Calu3 (cell line): Measurements from ENCODE around the gene C9orf153. TPM values are rescaled to one million over a fixed set of nuclear protein-coding genes. Genes with fewer than 3 reads are reported as not detected.

Source experiments
- BruUV-seq: library from RNA; stranded (reverse); fragments of 400-500 nt; replicated peaks from 2 replicates; lab custom pipeline; 2021; lab: Mats Ljungman, UMichigan
- CTCF ChIA-PET: fragments of 300-600 bp; sonication (Branson Sonifier 250); formaldehyde crosslinking; loops from one replicate; lab custom pipeline; 2022; ENCODE audit warnings: antibody characterized with exemption; lab: Charles Lee
- DNase-seq: peaks from one replicate; pipeline ENCODE4 v3.0.0; 2022
- H3K27ac Mint-ChIP-seq: one replicate; pipeline ENCODE4 v1.8.0; 2022; ENCODE audit warnings: mixed read lengths; ENCODE audit not compliant: unreplicated experiment
- H3K27me3 Mint-ChIP-seq: one replicate; pipeline ENCODE4 v1.8.0; 2022; ENCODE audit warnings: mixed read lengths; ENCODE audit not compliant: unreplicated experiment
- H3K36me3 Mint-ChIP-seq: one replicate; pipeline ENCODE4 v1.8.0; 2022; ENCODE audit warnings: mild to moderate bottlenecking, moderate library complexity, mixed read lengths; ENCODE audit not compliant: insufficient read depth, unreplicated experiment
- H3K4me1 Mint-ChIP-seq: one replicate; pipeline ENCODE4 v1.8.0; 2022; ENCODE audit warnings: mild to moderate bottlenecking, low read depth, mixed read lengths; ENCODE audit not compliant: unreplicated experiment
- H3K4me3 Mint-ChIP-seq: one replicate; pipeline ENCODE4 v1.8.0; 2022; ENCODE audit warnings: mild to moderate bottlenecking, low read depth, moderate library complexity, mixed read lengths; ENCODE audit not compliant: unreplicated experiment
- H3K9me3 Mint-ChIP-seq: one replicate; pipeline ENCODE4 v1.8.0; 2022; ENCODE audit warnings: low read depth, mixed read lengths; ENCODE audit not compliant: unreplicated experiment
- intact Hi-C: fragments of 100-400 bp; cut with micrococcal nuclease; formaldehyde crosslinking; loops from one replicate; pipeline ENCODE4 v1.10.0; 2022; ENCODE audit not compliant: unreplicated experiment
- total RNA-seq: library from RNA; stranded (reverse); gene quantifications from 2 replicates; pipeline ENCODE4 v1.2.3, GENCODE V29; 2022
- TF ChIP-seq, protein P1 (sequence below): fragments of 200-600 bp; IDR thresholded peaks from one replicate; pipeline ENCODE4 v1.8.0; 2022; ENCODE audit warnings: antibody characterized with exemption; ENCODE audit not compliant: unreplicated experiment

The C9orf153 gene
- total RNA-seq, 1 experiment from 2014 or later: not detected

DNA sequence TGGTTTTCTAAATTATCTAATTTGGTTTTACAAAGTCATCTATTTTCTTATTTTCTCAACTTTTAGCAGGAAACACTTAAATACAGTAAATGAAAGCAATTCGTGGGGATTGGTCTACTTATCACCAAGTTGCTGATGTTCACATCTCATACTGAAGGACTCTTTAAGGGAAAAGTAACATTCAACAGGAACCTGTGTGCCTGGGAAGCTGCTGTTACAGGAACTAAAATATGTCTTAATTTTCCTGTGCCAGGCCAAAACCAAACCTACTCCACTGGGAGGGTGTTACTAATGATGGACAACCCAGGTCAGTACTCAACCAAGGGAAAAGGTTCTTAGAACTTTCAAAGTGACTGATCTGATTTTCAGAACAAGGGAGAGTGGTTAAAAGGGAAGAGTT, 17.6 kb upstream of the C9orf153 start:
- Mint-ChIP-seq H3K36me3 (peaks cover 13% of the 10 kb centered on the region), H3K4me1 (peaks cover 16% of the 10 kb centered on the region), H3K4me3 (no peak overlapping the region), H3K9me3 (no peaks in the 10 kb centered on the region), H3K27me3 (no peaks in the 10 kb centered on the region), H3K27ac (no peak overlapping the region)
- no peak for DNase-seq
- no TSS peak for BruUV-seq
- CTCF ChIA-PET: no interaction called here
- intact Hi-C loops: no loop called here
- TF ChIP-seq, protein P1, sequence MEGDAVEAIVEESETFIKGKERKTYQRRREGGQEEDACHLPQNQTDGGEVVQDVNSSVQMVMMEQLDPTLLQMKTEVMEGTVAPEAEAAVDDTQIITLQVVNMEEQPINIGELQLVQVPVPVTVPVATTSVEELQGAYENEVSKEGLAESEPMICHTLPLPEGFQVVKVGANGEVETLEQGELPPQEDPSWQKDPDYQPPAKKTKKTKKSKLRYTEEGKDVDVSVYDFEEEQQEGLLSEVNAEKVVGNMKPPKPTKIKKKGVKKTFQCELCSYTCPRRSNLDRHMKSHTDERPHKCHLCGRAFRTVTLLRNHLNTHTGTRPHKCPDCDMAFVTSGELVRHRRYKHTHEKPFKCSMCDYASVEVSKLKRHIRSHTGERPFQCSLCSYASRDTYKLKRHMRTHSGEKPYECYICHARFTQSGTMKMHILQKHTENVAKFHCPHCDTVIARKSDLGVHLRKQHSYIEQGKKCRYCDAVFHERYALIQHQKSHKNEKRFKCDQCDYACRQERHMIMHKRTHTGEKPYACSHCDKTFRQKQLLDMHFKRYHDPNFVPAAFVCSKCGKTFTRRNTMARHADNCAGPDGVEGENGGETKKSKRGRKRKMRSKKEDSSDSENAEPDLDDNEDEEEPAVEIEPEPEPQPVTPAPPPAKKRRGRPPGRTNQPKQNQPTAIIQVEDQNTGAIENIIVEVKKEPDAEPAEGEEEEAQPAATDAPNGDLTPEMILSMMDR: no peak

DNA sequence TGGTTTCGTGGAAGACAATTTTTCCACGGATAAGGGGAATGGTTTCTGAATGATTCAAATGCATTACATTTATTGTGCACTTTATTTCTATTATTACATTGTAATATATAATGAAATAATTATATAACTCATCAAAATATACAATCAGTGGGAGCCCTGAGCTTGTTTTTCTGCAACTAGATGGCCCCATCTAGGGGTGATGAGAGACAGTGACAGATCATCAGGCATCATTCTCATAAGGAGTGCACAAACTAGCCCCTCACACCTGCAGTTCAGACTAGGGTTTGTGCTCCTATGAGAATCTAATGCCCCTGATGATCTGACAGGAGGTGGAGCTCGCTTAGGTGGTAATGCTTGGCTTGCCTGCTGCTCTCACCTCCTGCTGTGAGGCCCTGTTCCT, 16.5 kb upstream of the C9orf153 start:
- TF ChIP-seq, protein P1: no peak
- Mint-ChIP-seq H3K4me3 (no peak overlapping the region), H3K36me3 (peaks cover 5% of the 10 kb centered on the region), H3K27me3 (no peaks in the 10 kb centered on the region), H3K27ac (no peak overlapping the region), H3K9me3 (no peaks in the 10 kb centered on the region), H3K4me1 (peaks cover 16% of the 10 kb centered on the region)
- CTCF ChIA-PET: no interaction called here
- no peak for DNase-seq
- BruUV-seq: no TSS peak
- intact Hi-C loops: no loop called here

DNA sequence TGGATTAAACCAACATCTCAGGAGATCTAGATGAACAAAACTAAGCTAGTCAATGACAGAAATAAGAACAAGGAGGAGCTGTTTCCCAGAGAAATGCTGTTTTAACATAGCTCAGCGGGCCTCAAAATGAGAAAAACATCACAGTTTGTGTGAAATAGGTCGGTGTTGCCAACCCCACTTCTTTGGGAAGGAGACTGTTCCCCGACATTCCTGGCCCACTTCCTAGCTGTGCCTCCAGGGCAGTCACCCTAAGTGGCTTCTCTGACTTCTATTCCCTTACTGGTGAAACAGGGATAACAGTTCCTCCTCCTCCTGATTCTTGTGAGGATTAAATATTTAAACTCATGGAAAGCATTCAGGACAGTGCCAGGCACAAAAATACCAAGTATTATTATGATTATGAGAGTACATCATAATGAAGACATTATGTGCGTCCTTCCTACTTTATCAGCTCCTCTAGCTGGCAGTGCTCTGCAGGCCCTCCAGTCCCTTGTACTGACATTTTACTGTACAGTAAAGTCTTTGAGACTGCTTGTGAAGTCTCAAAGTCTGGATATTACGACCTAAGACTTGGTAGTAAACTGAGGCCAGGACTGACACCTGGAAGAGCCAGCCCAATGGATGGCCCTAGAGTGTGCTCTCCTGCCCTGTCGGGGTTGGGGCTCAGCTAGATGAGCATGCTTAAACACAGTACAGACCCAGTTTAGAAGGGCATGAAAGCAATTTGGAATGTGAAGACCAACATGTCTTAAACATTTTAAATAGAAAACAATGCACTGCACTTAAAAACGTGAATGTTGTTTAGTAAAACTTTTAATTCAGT, 15.6 kb upstream of the C9orf153 start:
- Mint-ChIP-seq H3K9me3 (no peaks in the 10 kb centered on the region), H3K27ac (no peak overlapping the region), H3K27me3 (no peaks in the 10 kb centered on the region), H3K36me3 (peaks cover 5% of the 10 kb centered on the region), H3K4me3 (no peak overlapping the region), H3K4me1 (peaks cover 15% of the 10 kb centered on the region)
- TF ChIP-seq, protein P1: no peak
- no peak for DNase-seq
- intact Hi-C loops: no loop called here
- CTCF ChIA-PET: no interaction called here
- no TSS peak for BruUV-seq

DNA sequence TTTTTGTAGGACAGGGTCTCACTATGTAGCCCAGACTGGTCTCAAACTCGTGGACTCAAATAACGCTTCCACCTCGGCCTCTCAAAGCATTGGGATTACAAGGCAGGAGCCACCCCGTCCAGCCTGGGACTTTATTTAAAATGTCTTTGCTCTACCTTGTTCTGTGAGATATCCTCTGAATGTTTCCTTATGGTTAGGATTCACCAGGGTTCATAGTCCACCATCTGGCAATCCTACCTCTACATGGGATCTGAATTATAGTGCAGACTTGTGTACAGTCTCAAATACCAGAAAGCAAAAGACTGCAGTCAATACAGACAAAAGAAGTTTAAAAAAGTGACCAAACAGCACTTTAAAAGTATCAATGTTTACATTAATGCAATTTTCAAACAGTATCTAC, 12.8 kb upstream of the C9orf153 start:
- DNase-seq: no peak
- intact Hi-C loops: no loop called here
- Mint-ChIP-seq H3K4me1 (peaks cover 8% of the 10 kb centered on the region), H3K27ac (no peak overlapping the region), H3K27me3 (no peaks in the 10 kb centered on the region), H3K9me3 (no peaks in the 10 kb centered on the region), H3K36me3 (peaks cover 5% of the 10 kb centered on the region), H3K4me3 (no peak overlapping the region)
- no TSS peak for BruUV-seq
- CTCF ChIA-PET: no interaction called here
- TF ChIP-seq, protein P1: no peak
